Heart right ventricle (tissue), 16 donors: ENCODE results near the gene PARD6A. TPM values are rescaled to one million over a fixed set of nuclear protein-coding genes. Genes with fewer than 3 reads are reported as not detected.

ENCODE experiments used
- ATAC-seq, 8 donors: fragments of 200-7000 bp; cut with Tn5 transposase; one replicate each; pipeline ENCODE4 v1.9.1; 2020; ENCODE audit warnings: mild to moderate bottlenecking in 8 of 8, moderate library complexity in 8 of 8, moderate number of reproducible peaks in 1 of 8
- DNase-seq, 2 donors: peaks; one replicate each; pipeline ENCODE4 v3.0.0-alpha.2; 2020
- H3K27ac ChIP-seq, 10 donors: fragments of 200-600 bp; sonication (generic) in 2 of 10; one replicate each; pipeline versions ENCODE4 v1.5.0 to v1.8.0; 2020 to 2022; ENCODE audit warnings: mild to moderate bottlenecking in 3 of 10
- H3K27me3 ChIP-seq, 7 donors: fragments of 200-600 bp; one replicate each; pipeline ENCODE4 v1.8.0; 2021 to 2022; ENCODE audit warnings: mild to moderate bottlenecking in 2 of 7
- H3K36me3 ChIP-seq, 9 donors: fragments of 200-600 bp; sonication (generic) in 1 of 9; one replicate each; pipeline versions ENCODE4 v1.5.0 to v1.8.0; 2020 to 2022; ENCODE audit warnings: mild to moderate bottlenecking in 2 of 9
- H3K4me1 ChIP-seq, 9 donors: fragments of 200-600 bp; sonication (generic) in 1 of 9; one replicate each; pipeline versions ENCODE4 v1.5.0 to v1.8.0; 2020 to 2022; ENCODE audit warnings: mild to moderate bottlenecking in 4 of 9
- H3K4me3 ChIP-seq, 10 donors: fragments of 200-600 bp; sonication (generic) in 2 of 10; one replicate each; pipeline versions ENCODE4 v1.5.0 to v1.8.0; 2020 to 2022; ENCODE audit warnings: mild to moderate bottlenecking in 7 of 10, moderate library complexity in 2 of 10
- H3K9me3 ChIP-seq, 11 donors: fragments of 200-600 bp in 10 of 11; sonication (generic) in 2 of 11; one replicate each; pipeline versions ENCODE4 v1.5.0 to v1.8.0; 2013 to 2022; ENCODE audit warnings: mild to moderate bottlenecking in 2 of 11, control low read depth in 1 of 11, moderate library complexity in 1 of 11
- CTCF ChIP-seq, 9 donors: fragments of 200-600 bp; sonication (generic) in 2 of 9; IDR thresholded peaks; one replicate each; pipeline versions ENCODE4 v1.5.0 to v1.8.0; 2021 to 2022; ENCODE audit warnings: antibody characterized with exemption in 9 of 9, mild to moderate bottlenecking in 5 of 9, moderate library complexity in 1 of 9
- WGBS, 2 donors: extraction: QIAGEN DNeasy Blood & Tissue Kit; methylation state at CpG; one replicate each; pipeline ENCODE4 v1.1.7; 2013; ENCODE audit warnings: inconsistent platforms in 1 of 2; 5-methylcytosine and 5-hydroxymethylcytosine counted together
- intact Hi-C, 10 donors: fragments of 100-400 bp; cut with DNase I; formaldehyde crosslinking; loops; one replicate each; pipeline versions ENCODE4 v1.11.1 to v1.14.2; 2022
- polyA plus RNA-seq, 2 donors: library from polyadenylated mRNA; stranded (reverse); fragments of 200-250 nt; gene quantifications; one replicate each; pipeline ENCODE4 v1.2.3, GENCODE V29; 2013
- total RNA-seq, 10 donors: library from RNA; stranded (reverse); fragmentation: NEBNext Ultra II Directional in 3 of 10; extraction: Animal tissue kit (Norgen Biotek cat#: 25700) in 3 of 10; gene quantifications; one replicate each; pipeline versions ENCODE4 v1.2.1 to v1.2.4, GENCODE V29; 2021 to 2023
- donor health status: Arrhythmogenic right ventricular cardiomyopathy.
- donor health status: ischemic (EF 13 %, LVEDD 7.1; RV severe dilation, severe dysfunction).
- donor health status: healthy with polysubstance abuse.
- donor health status: DM: no; HTN: yes; CAD: no.
- donor health status: DM: no; HTN: no; CAD: no.
- donor health status: ischemic (EF 25% LVEDD 6.9; RV normal size, moderate dysfunction).
- donor health status: ischemic (EF 25% LVEDD 5.7; RV mildly dilated, moderate dysfunction).
- donor health status: healthy.
- donor health status: DM: yes; HTN: yes; CAD: no.
- donor health status: Ischemic cardiomyopathy.
- donor health status: ischemic (EF 35%, LVEDD 5.7; RV mildly dilated, moderate dysfunction).
- donor health status: nonischemic (EF 11% LVEDD 7.7; RV severe dilation, severe dysfunction).
- donor health status: DM: yes; HTN: yes; CAD: no.
- donor health status: PGD.
- donor health status: ischemic (EF 29% LVEDD 5.4; RV normal size, mild dysfunction).
- donor health status: nonischemic (EF 23%, LVEDD 6.1; RV moderate dilation, normal function).

Gene PARD6A
- total and polyA plus RNA-seq, 12 donors: 1.7 to 5.9 (median 2.4) TPM

- TF ChIP-seq CTCF (IDR thresholded peaks at IDR 0.05): no peak
- Histone ChIP-seq H3K36me3 (peaks cover 0 to 6% (median 0%) of the 10 kb centered on the region in 9 donors), H3K27ac (no peak overlapping the region), H3K4me1 (peaks cover 0 to 14% (median 6%) of the 10 kb centered on the region in 9 donors), H3K4me3 (no peak overlapping the region), H3K9me3 (no peaks in the 10 kb centered on the region), H3K27me3 (no peaks in the 10 kb centered on the region)
- ATAC-seq (no peak), DNase-seq (no peak)
- WGBS, 2 donors: 93 to 100% methylated on average over 1 of the region's 1 CpG
- intact Hi-C loops: no loop called here
Measured at GRCh38 chr16:67709050-67709449, 48.3 kb downstream of the PARD6A start.

- WGBS, 2 donors: 93 to 95% methylated on average over 6 of the region's 6 CpGs
- Histone ChIP-seq H3K36me3 (peaks cover 0 to 4% (median 0%) of the 10 kb centered on the region in 9 donors), H3K27ac (no peak overlapping the region), H3K27me3 (no peaks in the 10 kb centered on the region), H3K4me3 (no peak overlapping the region), H3K4me1 (peaks cover 0 to 21% (median 0%) of the 10 kb centered on the region in 9 donors), H3K9me3 (no peaks in the 10 kb centered on the region)
- ATAC-seq (no peak), DNase-seq (no peak)
- no peak for TF ChIP-seq CTCF (IDR thresholded peaks at IDR 0.05)
- intact Hi-C loops: loop anchor here in 1 of 10 donors (5.0 kb wide), 1 partner anchor 33 kb away; no protein-coding TSS in a partner anchor
Measured at GRCh38 chr16:67710607-67711006, 49.8 kb downstream of the PARD6A start.

Other genes with a start within 250 kb of the PARD6A start
- gene ZDHHC1, start 244.5 kb upstream of the PARD6A start, total RNA-seq: 1 to 10 TPM; 3.2 to 6.3 (median 4.2) TPM
- gene ZDHHC1, start 244.5 kb upstream of the PARD6A start, polyA plus RNA-seq: 1 to 10 TPM; 3.6 to 4.4 TPM
- 1 to 10 TPM in 1 of 10 donors, under 1 TPM in 8, not detected in 1; 0.16 to 1.4 (median 0.57) TPM for gene HSD11B2, start 229.8 kb upstream of the PARD6A start, total RNA-seq
- gene HSD11B2, start 229.8 kb upstream of the PARD6A start, polyA plus RNA-seq: under 1 TPM; 0.41 to 0.51 TPM
- gene ATP6V0D1, start 179.8 kb upstream of the PARD6A start, total RNA-seq: 10 to 100 TPM; 57.4 to 84.7 (median 67.5) TPM
- 10 to 100 TPM; 12.8 to 73.3 TPM for gene ATP6V0D1, start 179.8 kb upstream of the PARD6A start, polyA plus RNA-seq
- not detected for gene AGRP, start 177.4 kb upstream of the PARD6A start, total RNA-seq
- under 1 TPM in 1 of 2 donors, not detected in 1; 0.10 TPM for gene AGRP, start 177.4 kb upstream of the PARD6A start, polyA plus RNA-seq
- gene RIPOR1, start 132.1 kb upstream of the PARD6A start, total RNA-seq: 10 to 100 TPM; 45.9 to 86.1 (median 73.8) TPM
- gene RIPOR1, start 132.1 kb upstream of the PARD6A start, polyA plus RNA-seq: 10 to 100 TPM; 40.0 to 66.9 TPM
- gene CTCF, start 98.4 kb upstream of the PARD6A start, total RNA-seq: 10 to 100 TPM; 20.5 to 31.0 (median 24.8) TPM
- gene CTCF, start 98.4 kb upstream of the PARD6A start, polyA plus RNA-seq: 10 to 100 TPM; 11.9 to 20.7 TPM
- gene CARMIL2, start 15.8 kb upstream of the PARD6A start, total RNA-seq: 1 to 10 TPM in 3 of 10 donors, under 1 TPM in 6, not detected in 1; 0.27 to 2.7 (median 0.60) TPM
- 1 to 10 TPM in 1 of 2 donors, under 1 TPM in 1; 0.16 to 1.2 TPM for gene CARMIL2, start 15.8 kb upstream of the PARD6A start, polyA plus RNA-seq
- gene ACD, start 700 bp upstream of the PARD6A start, total RNA-seq: 10 to 100 TPM in 1 of 10 donors, 1 to 10 TPM in 9; 6.9 to 11.3 (median 8.6) TPM
- 10 to 100 TPM in 1 of 2 donors, 1 to 10 TPM in 1; 7.7 to 15.0 TPM for gene ACD, start 700 bp upstream of the PARD6A start, polyA plus RNA-seq
- 10 to 100 TPM in 1 of 10 donors, 1 to 10 TPM in 9; 3.6 to 12.7 (median 8.4) TPM for gene ENKD1, start 5.8 kb downstream of the PARD6A start, total RNA-seq
- gene ENKD1, start 5.8 kb downstream of the PARD6A start, polyA plus RNA-seq: 10 to 100 TPM; 24.5 to 30.9 TPM
- 1 to 10 TPM; 2.8 to 5.6 (median 4.3) TPM for gene C16orf86, start 5.9 kb downstream of the PARD6A start, total RNA-seq
- gene C16orf86, start 5.9 kb downstream of the PARD6A start, polyA plus RNA-seq: 1 to 10 TPM; 2.6 to 3.7 TPM
- 10 to 100 TPM in 2 of 10 donors, 1 to 10 TPM in 8; 6.0 to 10.7 (median 8.2) TPM for gene GFOD2, start 58.4 kb downstream of the PARD6A start, total RNA-seq
- 10 to 100 TPM in 1 of 2 donors, 1 to 10 TPM in 1; 8.2 to 10.9 TPM for gene GFOD2, start 58.4 kb downstream of the PARD6A start, polyA plus RNA-seq
- 10 to 100 TPM; 11.1 to 21.6 (median 15.6) TPM for gene RANBP10, start 145.6 kb downstream of the PARD6A start, total RNA-seq
- gene RANBP10, start 145.6 kb downstream of the PARD6A start, polyA plus RNA-seq: 1 to 10 TPM; 6.4 to 8.9 TPM
- gene TSNAXIP1, start 145.9 kb downstream of the PARD6A start, total RNA-seq: 1 to 10 TPM in 1 of 10 donors, under 1 TPM in 9; 0.15 to 1.1 (median 0.48) TPM
- gene TSNAXIP1, start 145.9 kb downstream of the PARD6A start, polyA plus RNA-seq: 1 to 10 TPM in 1 of 2 donors, under 1 TPM in 1; 0.74 to 1.2 TPM
- gene THAP11, start 181.4 kb downstream of the PARD6A start, total RNA-seq: 10 to 100 TPM; 20.6 to 41.3 (median 26.9) TPM
- 10 to 100 TPM in 1 of 2 donors, 1 to 10 TPM in 1; 6.0 to 23.5 TPM for gene THAP11, start 181.4 kb downstream of the PARD6A start, polyA plus RNA-seq
- gene NUTF2, start 186.0 kb downstream of the PARD6A start, total RNA-seq: 100 to 1,000 TPM in 1 of 10 donors, 10 to 100 TPM in 9; 73.9 to 105 (median 80.5) TPM
- 100 to 1,000 TPM; 186 to 214 TPM for gene NUTF2, start 186.0 kb downstream of the PARD6A start, polyA plus RNA-seq
- gene CENPT, start 186.7 kb downstream of the PARD6A start, total RNA-seq: 10 to 100 TPM; 16.1 to 27.1 (median 19.1) TPM
- 10 to 100 TPM; 31.1 to 63.3 TPM for gene CENPT, start 186.7 kb downstream of the PARD6A start, polyA plus RNA-seq
- 10 to 100 TPM; 25.8 to 41.6 (median 31.3) TPM for gene EDC4, start 212.1 kb downstream of the PARD6A start, total RNA-seq
- gene EDC4, start 212.1 kb downstream of the PARD6A start, polyA plus RNA-seq: 10 to 100 TPM; 30.2 to 46.8 TPM
- gene NRN1L, start 223.9 kb downstream of the PARD6A start, total RNA-seq: 1 to 10 TPM in 6 of 10 donors, not detected in 4; 1.1 to 2.7 (median 1.5) TPM
- 1 to 10 TPM; 1.8 to 4.0 TPM for gene NRN1L, start 223.9 kb downstream of the PARD6A start, polyA plus RNA-seq
- 10 to 100 TPM; 16.0 to 24.5 (median 20.5) TPM for gene PSKH1, start 232.3 kb downstream of the PARD6A start, total RNA-seq
- gene PSKH1, start 232.3 kb downstream of the PARD6A start, polyA plus RNA-seq: 10 to 100 TPM; 15.7 to 22.9 TPM